ENCODE data around the gene DBR1.

Gene DBR1

GRCh38 chr3:138174421-138175131 lies at the start of gene DBR1:
Gene DBR1 (minus strand): TSS chr3:138174921. CDS start chr3:138174795, 126 bp downstream.
- DNase-seq (ENCODE audit: low spot score), result peak; percentile 85

- DNase-seq (ENCODE audit: low spot score), result no peak
Observed at GRCh38 chr3:138222942-138223287, 48.2 kb upstream of the DBR1 start.

GRCh38 chr3:138222131-138222941 lies 47.6 kb upstream of the DBR1 start:
- DNase-seq (ENCODE audit: low spot score), result no peak

- no peak for DNase-seq (ENCODE audit: low spot score)
Observed at GRCh38 chr3:138220788-138221187, 46.1 kb upstream of the DBR1 start.

- no peak for DNase-seq (ENCODE audit: low spot score)
Observed at GRCh38 chr3:138220242-138220641, 45.5 kb upstream of the DBR1 start.

- no peak for DNase-seq (ENCODE audit: low spot score)
Observed at GRCh38 chr3:138219255-138219654, 44.5 kb upstream of the DBR1 start.

- DNase-seq (ENCODE audit: low spot score), result no peak
Observed at GRCh38 chr3:138213398-138214085, 38.8 kb upstream of the DBR1 start.

- DNase-seq (ENCODE audit: low spot score), result no peak
Observed at GRCh38 chr3:138210528-138210927, 35.8 kb upstream of the DBR1 start.

- no peak for DNase-seq (ENCODE audit: low spot score)
Observed at GRCh38 chr3:138206196-138206595, 31.5 kb upstream of the DBR1 start.

- DNase-seq (ENCODE audit: low spot score), result no peak
Observed at GRCh38 chr3:138205527-138205926, 30.8 kb upstream of the DBR1 start.

- no peak for DNase-seq (ENCODE audit: low spot score)
Observed at GRCh38 chr3:138203938-138204337, 29.2 kb upstream of the DBR1 start.

GRCh38 chr3:138202945-138203701 lies 28.4 kb upstream of the DBR1 start:
- no peak for DNase-seq (ENCODE audit: low spot score)

- DNase-seq (ENCODE audit: low spot score), result no peak
Observed at GRCh38 chr3:138200424-138200823, 25.7 kb upstream of the DBR1 start.

- no peak for DNase-seq (ENCODE audit: low spot score)
Observed at GRCh38 chr3:138199851-138200250, 25.1 kb upstream of the DBR1 start.

- DNase-seq (ENCODE audit: low spot score), result no peak
Observed at GRCh38 chr3:138197524-138197923, 22.8 kb upstream of the DBR1 start.

GRCh38 chr3:138197058-138197457 lies 22.3 kb upstream of the DBR1 start:
- DNase-seq (ENCODE audit: low spot score), result peak; percentile 32

- no peak for DNase-seq (ENCODE audit: low spot score)
Observed at GRCh38 chr3:138196023-138196422, 21.3 kb upstream of the DBR1 start.

- no peak for DNase-seq (ENCODE audit: low spot score)
Observed at GRCh38 chr3:138195481-138195880, 20.8 kb upstream of the DBR1 start.

- peak; percentile 47 for DNase-seq (ENCODE audit: low spot score)
Observed at GRCh38 chr3:138188013-138188730, 13.5 kb upstream of the DBR1 start.

- DNase-seq (ENCODE audit: low spot score), result peak; percentile 51
Observed at GRCh38 chr3:138187296-138188012, 12.7 kb upstream of the DBR1 start, which contains the start of gene ARMC8. Gene ARMC8 (plus strand): TSS chr3:138187301. CDS start chr3:138187555, 254 bp downstream.
